CD1c-positive myeloid dendritic cell (primary cell): ENCODE results near the gene OVOL1.
"Not testable (repeated sequence)": the region's sequence is repeated elsewhere in the genome, so short reads cannot be mapped to it uniquely, and the experiment has no call there.

ENCODE experiments used
- DNase-seq: peaks from one replicate; pipeline ENCODE4 v3.0.0-alpha.2; 2016; ENCODE audit errors: extremely low spot score

The OVOL1 gene

GRCh38 chr11:65814986-65815565 lies 28.2 kb downstream of the OVOL1 start:
- DNase-seq = no peak

- peak; percentile 57 for DNase-seq
Observed at GRCh38 chr11:65816696-65817095, 29.8 kb downstream of the OVOL1 start.

DNA sequence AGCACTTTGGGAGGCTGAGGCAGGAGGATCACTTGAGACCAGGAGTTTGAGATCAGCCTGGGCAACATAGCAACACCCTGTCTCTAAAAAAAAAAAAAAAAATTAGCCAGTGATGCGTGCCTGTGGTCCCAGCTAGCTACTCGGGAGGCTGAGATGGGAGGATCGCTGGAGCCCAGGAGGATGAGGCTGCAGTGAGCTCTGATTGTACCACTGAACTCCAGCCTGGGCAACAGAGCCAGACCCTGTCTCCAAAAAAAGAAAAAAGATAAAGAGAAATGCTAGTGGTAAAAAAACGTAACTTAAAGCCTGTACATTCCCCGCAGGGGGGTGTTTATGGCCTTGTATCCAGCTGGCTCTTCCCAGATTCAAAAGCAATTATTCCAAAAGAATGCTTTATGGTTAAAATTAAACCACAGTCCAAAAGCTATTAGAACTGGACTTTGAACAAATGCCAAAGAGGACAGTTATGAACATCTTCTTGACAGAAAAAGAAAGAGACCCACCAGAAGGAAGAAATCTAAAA lies 30.5 kb downstream of the OVOL1 start:
- no peak for DNase-seq

DNA sequence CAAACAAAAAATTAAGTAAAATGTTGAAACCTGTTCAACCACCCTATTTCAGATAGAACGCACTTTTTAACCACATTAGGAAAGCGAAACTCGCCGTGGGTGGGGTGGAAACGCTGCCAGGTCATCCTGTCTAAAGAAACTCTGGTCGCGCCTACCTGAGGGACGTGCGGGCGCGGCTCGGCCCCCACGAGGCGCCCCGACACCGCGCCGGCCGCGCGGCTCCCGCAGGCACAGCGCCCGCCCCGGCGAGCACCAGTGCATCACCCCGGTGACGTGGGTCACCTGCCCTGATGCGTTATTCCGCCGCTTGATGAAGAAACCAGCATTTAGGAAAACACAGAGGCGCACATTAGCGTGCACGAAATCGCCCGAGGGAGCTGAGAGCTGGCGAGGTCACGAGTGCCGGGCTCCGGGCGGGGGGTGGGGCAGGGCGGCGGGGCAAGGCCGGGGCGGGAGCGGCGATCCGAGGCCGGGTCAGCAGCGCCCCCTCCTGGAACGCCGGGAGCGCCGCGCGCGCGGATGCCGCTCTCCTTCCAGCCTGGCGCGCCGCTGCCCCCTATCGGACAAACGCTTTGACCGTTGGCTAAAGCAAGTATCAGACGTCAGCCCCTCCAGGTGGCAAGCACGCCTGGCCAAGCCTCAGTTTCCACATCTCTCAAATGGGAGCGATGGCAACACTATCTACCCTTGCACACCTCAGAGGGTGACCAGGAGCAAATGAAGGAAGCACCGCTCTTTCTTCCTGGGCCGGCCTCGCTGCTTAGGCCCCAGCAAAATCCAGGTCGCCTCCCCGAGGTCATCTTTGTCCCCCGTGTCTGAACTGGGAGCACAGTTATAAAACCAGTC lies 31.2 kb downstream of the OVOL1 start:
- peak; percentile 96 for DNase-seq

DNA sequence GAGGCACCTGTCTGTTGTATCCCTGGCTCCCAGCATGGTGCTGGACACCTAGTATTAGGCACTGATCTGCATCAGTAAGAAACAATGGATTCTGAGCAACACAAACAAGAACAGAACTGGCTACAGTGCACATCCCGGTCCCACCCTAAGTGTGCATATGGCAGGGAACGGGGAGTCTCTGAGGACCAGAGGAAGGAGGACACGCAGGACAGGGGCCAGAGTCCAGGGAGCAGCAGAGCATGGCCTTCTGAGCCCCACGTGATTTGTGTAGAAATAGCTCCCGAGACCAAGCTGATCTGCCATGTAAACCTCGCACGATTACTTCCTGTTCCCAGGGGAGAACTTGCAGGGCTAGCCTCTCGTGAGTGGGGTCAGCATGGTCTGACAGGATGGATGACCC lies 34.2 kb downstream of the OVOL1 start:
- peak; percentile 35 for DNase-seq

GRCh38 chr11:65822776-65823528 lies 36.1 kb downstream of the OVOL1 start:
- no peak for DNase-seq

- DNase-seq = no peak
Observed at GRCh38 chr11:65826984-65827735, 40.3 kb downstream of the OVOL1 start.

- no peak for DNase-seq
Observed at GRCh38 chr11:65829459-65829858, 42.6 kb downstream of the OVOL1 start.

DNA sequence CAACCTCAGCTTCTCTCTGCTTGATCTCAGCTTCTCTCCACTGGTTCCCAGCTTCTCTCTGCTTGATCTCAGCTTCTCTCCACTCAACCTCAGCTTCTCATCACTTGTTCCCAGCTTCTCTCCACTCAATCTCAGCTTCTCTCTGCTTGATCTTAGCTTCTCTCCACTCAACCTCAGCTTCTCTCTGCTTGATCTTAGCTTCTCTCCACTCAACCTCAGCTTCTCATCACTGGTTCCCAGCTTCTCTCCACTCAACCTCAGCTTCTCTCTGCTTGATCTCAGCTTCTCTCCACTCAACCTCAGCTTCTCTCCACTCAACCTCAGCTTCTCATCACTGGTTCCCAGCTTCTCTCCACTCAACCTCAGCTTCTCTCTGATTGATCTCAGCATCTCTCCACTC lies 45.4 kb downstream of the OVOL1 start:
- DNase-seq = not testable (repeated sequence)

GRCh38 chr11:65833297-65834030 lies 46.6 kb downstream of the OVOL1 start, which contains the start of gene SNX32:
Gene SNX32 (plus strand): TSS chr11:65833963. CDS start chr11:65834066, 103 bp downstream.
- DNase-seq = peak; percentile 96

- DNase-seq = no peak
Observed at GRCh38 chr11:65834202-65834601, 47.3 kb downstream of the OVOL1 start.

- no peak for DNase-seq
Observed at GRCh38 chr11:65842144-65842543, 55.3 kb downstream of the OVOL1 start.

- no peak for DNase-seq
Observed at GRCh38 chr11:65843811-65844210, 56.9 kb downstream of the OVOL1 start.

- no peak for DNase-seq
Observed at GRCh38 chr11:65844231-65844872, 57.5 kb downstream of the OVOL1 start.
